HEK293T (cell line): ENCODE results near the gene WBP11.

Experiments
- BHLHE40 ChIP-seq: fragments of 450-650 bp; IDR thresholded peaks from 2 replicates; pipeline ENCODE4 v1.6.1; 2016; ENCODE audit warnings: mild to moderate bottlenecking, moderate library complexity, borderline replicate concordance
- L3MBTL2 ChIP-seq: fragments of 450-650 bp; conservative IDR thresholded peaks from 2 replicates; pipeline ENCODE4 v1.6.1; 2016; ENCODE audit warnings: mild to moderate bottlenecking
- SP1 ChIP-seq: fragments of 450-650 bp; IDR thresholded peaks from 2 replicates; pipeline ENCODE4 v1.6.1; 2017

DNA sequence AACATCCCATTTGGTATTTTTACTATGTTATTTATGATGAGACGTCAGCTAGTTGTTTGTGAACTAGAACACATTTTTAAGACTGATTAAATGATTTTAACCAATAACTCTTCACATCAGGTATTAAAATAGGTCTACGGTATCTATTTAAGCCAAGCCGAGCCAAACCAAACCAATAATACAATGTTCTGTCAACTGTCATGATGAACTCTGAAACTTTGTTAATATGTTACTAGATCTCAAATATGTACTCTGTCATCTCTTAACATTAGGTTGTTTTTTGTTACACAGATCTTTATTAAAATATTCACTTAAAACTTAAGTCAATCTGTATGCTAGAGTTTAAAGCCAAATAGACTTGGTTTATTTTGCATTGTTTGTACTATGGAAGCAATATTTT is 39.0 kb upstream of the WBP11 start:
- TF ChIP-seq SP1 (no peak), L3MBTL2 (no peak), BHLHE40 (no peak)
